C4-2B (cell line): ENCODE data around the gene CNTFR.

ENCODE experiments used
- H3K27ac ChIP-seq: fragments of 450-650 bp; 2 replicates; pipeline ENCODE4 v1.5.1; 2017
- ZFX ChIP-seq: fragments of 450-650 bp; IDR thresholded peaks from 2 replicates; pipeline ENCODE4 v1.6.1; 2017
- TF ChIP-seq, protein P1 (sequence below): fragments of 450-650 bp; conservative IDR thresholded peaks from 2 replicates; pipeline ENCODE4 v1.5.1; 2017; ENCODE audit warnings: mild to moderate bottlenecking

Gene CNTFR

GRCh38 chr9:34518896-34519295, 70.6 kb downstream of the CNTFR start:
- no peak overlapping the region for H3K27ac ChIP-seq
- TF ChIP-seq, protein P1, sequence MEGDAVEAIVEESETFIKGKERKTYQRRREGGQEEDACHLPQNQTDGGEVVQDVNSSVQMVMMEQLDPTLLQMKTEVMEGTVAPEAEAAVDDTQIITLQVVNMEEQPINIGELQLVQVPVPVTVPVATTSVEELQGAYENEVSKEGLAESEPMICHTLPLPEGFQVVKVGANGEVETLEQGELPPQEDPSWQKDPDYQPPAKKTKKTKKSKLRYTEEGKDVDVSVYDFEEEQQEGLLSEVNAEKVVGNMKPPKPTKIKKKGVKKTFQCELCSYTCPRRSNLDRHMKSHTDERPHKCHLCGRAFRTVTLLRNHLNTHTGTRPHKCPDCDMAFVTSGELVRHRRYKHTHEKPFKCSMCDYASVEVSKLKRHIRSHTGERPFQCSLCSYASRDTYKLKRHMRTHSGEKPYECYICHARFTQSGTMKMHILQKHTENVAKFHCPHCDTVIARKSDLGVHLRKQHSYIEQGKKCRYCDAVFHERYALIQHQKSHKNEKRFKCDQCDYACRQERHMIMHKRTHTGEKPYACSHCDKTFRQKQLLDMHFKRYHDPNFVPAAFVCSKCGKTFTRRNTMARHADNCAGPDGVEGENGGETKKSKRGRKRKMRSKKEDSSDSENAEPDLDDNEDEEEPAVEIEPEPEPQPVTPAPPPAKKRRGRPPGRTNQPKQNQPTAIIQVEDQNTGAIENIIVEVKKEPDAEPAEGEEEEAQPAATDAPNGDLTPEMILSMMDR = no peak
- TF ChIP-seq ZFX = no peak

- H3K27ac ChIP-seq = no peak overlapping the region
- TF ChIP-seq, protein P1 = no peak
Measured at GRCh38 chr9:34518110-34518616, 71.4 kb downstream of the CNTFR start.

- no peak overlapping the region for H3K27ac ChIP-seq
- no peak for TF ChIP-seq ZFX
- TF ChIP-seq, protein P1 = no peak
Measured at GRCh38 chr9:34517185-34517584, 72.3 kb downstream of the CNTFR start.

- TF ChIP-seq ZFX = no peak
- TF ChIP-seq, protein P1 = no peak
- H3K27ac ChIP-seq = no peak overlapping the region
Measured at GRCh38 chr9:34515959-34516358, 73.6 kb downstream of the CNTFR start.

DNA sequence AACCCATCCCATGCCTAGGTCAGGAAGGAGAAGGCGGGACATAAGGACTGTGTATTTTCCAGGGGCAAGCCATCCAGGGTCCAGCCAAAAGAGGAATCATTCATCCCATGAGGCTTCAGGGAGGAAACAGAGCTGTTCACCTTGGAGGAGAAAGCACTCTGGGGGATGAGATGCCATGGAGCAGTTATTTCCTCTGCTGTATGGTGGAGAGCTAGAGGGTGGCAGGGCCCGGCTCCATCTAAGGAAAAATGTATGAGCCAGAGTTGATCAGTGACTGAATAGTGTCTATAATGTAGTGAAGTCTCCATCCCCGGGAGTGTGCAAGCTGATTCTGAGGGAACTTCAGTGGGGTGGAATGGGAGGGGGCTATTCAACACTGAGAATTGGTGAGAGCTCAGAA, 74.7 kb downstream of the CNTFR start:
- H3K27ac ChIP-seq = no peak overlapping the region
- TF ChIP-seq, protein P1 = no peak
- no peak for TF ChIP-seq ZFX

DNA sequence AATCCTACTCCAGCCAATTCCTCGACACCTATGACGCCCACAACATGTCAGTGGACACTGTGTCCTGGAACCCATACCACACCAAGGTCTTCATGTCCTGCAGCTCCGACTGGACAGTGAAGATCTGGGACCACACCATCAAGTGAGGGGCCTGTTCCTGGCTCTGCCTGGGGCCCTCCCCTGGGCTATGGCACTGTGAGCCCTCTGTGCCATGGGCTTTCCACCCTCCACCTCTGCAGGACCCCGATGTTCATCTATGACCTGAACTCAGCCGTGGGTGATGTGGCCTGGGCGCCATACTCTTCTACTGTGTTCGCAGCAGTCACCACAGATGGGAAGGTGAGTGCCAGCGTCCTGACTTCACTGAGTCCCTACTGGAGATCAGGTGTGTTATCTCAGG, 75.1 kb downstream of the CNTFR start:
- no peak for TF ChIP-seq ZFX
- TF ChIP-seq, protein P1 = no peak
- H3K27ac ChIP-seq = no peak overlapping the region

DNA sequence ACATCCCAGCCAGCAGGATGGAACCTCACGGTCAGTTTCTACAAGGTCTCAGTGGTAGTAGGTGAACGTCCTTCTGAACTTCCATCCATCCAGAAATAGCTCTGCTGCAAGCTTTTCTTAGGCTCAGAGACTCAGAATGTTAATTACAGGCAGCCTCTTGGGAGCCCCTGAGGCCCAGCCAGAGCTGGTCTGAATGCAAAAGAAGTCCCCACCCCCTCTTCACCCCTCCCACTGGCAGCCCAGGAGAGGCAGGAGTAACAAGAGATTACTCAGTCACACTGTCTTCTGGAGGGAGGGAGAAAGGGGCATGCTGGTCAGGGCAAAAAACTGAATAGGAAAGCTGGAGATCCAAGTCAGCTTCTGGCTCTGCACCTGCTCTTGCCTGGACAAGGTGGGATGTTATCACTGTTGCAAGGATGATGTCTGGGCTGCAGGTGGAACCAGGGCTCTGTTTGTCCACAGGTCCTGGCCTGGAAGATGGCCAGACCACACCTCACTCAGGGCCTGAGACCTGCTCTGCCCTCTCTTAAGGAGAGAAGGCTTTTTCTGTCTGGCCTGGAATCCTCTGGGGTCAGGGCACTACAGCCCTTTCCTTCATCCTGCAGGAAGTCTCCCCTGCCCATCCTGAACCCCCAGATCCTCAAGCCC, 75.8 kb downstream of the CNTFR start:
- H3K27ac ChIP-seq = no peak overlapping the region
- TF ChIP-seq, protein P1 = no peak
- no peak for TF ChIP-seq ZFX
